ENCODE results near the gene SPTBN1. TPM values are rescaled to one million over a fixed set of nuclear protein-coding genes. Genes with fewer than 3 reads are reported as not detected.

SPTBN1 gene
- total and polyA plus RNA-seq, 2 of the 13 experiments (the other 11 are each of a cell fraction or from before 2014, with no cell fraction given): 123 to 299 TPM

GRCh38 chr2:54574107-54574859, 118.2 kb downstream of the SPTBN1 start (continued):
- TF ChIP-seq PRPF4 (IDR thresholded peaks at IDR 0.05; ENCODE audit: low read depth, low read length, poor library complexity, severe bottlenecking) (no peak), ZBTB37 (CRISPR knock-in tag; IDR thresholded peaks at IDR 0.05) (peak; percentile 66), EHMT2 (IDR thresholded peaks at IDR 0.05; ENCODE audit: borderline replicate concordance, low read depth, low read length) (no peak), ZNF597 (CRISPR knock-in tag; IDR thresholded peaks at IDR 0.05) (no peak), CBX2 (IDR thresholded peaks at IDR 0.05; ENCODE audit: low read depth, low read length) (no peak), CBX2 (CRISPR knock-in tag; IDR thresholded peaks at IDR 0.05; ENCODE audit: low read depth) (no peak), FOXO1 (CRISPR knock-in tag; IDR thresholded peaks at IDR 0.05) (peak; percentile 85), TARDBP (CRISPR knock-in tag; IDR thresholded peaks at IDR 0.05) (no peak), ZNF703 (CRISPR knock-in tag; IDR thresholded peaks at IDR 0.05; ENCODE audit: borderline replicate concordance) (no peak), KDM5B (CRISPR knock-in tag; IDR thresholded peaks at IDR 0.05; ENCODE audit: borderline replicate concordance) (no peak; the same call in 1 of the 2 replicates), RERE (CRISPR knock-in tag; IDR thresholded peaks at IDR 0.05; ENCODE audit: low read depth) (peak; percentile 81), BATF2 (CRISPR knock-in tag; IDR thresholded peaks at IDR 0.05) (no peak), CERS6 (CRISPR knock-in tag; IDR thresholded peaks at IDR 0.05) (no peak), ELF1 (CRISPR knock-in tag; IDR thresholded peaks at IDR 0.05) (no peak), LBX2 (CRISPR knock-in tag; IDR thresholded peaks at IDR 0.05; ENCODE audit: borderline replicate concordance) (no peak), GATAD2A (CRISPR knock-in tag; IDR thresholded peaks at IDR 0.05) (peak; percentile 98), TSC22D2 (CRISPR knock-in tag; IDR thresholded peaks at IDR 0.05; ENCODE audit: borderline replicate concordance) (no peak), MED8 (CRISPR knock-in tag; IDR thresholded peaks at IDR 0.05; ENCODE audit: insufficient replicate concordance) (no peak)
